Testis (tissue), 2 donors: ENCODE data around the gene OR2B2.

ENCODE experiments used
- CTCF ChIP-seq, 3 experiments: fragments of 450-650 bp in 2 of 3; fragments of 200-600 bp in 1 of 3; sonication (generic) in 1 of 3; IDR thresholded peaks; one replicate each; pipeline ENCODE4 v1.5.1; 2016 to 2019; ENCODE audit warnings: antibody characterized with exemption in 3 of 3, mild to moderate bottlenecking in 2 of 3, moderate library complexity in 1 of 3
- POLR2A ChIP-seq: fragments of 450-650 bp; IDR thresholded peaks from one replicate; pipeline ENCODE4 v1.6.1; 2017; ENCODE audit warnings: antibody characterized with exemption, mild to moderate bottlenecking, moderate library complexity

- TF ChIP-seq CTCF (IDR thresholded peaks at IDR 0.05) (no peak), POLR2A (no peak)
These were observed at the start of gene OR2B2 for GRCh38 chr6:27911956-27912446.
